HCT116 (cell line): Measurements from ENCODE around the gene ZNF862.

Experiments
- POLR2A ChIP-seq: IDR thresholded peaks from 2 replicates; pipeline ENCODE4 v1.7.0; 2011; ENCODE audit warnings: borderline replicate concordance; ENCODE audit not compliant: insufficient read depth, insufficient read length; ENCODE audit errors: extremely low read depth
- RAD21 ChIP-seq: IDR thresholded peaks from 2 replicates; pipeline ENCODE4 v1.6.1; 2012; ENCODE audit warnings: low read depth, mild to moderate bottlenecking

DNA sequence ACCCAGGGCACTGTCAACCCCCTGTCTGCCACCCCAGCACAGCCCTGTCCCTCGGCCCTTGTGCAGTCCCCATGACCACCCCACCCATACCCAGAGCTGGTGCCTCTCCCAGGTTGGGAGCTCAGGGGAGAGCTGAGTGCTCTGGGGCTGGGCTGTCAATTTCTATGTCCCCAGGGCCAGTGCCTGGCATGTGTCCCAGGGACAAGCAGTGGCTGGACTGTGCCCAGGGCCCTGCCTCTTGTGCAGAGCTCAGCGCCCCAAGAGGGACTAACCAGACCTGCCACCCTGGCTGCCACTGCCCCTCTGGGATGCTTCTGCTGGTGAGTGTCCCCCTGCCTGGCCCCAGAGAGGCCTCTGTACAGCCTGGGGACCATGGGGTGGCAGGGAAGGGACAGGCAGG lies 29.0 kb upstream of the ZNF862 start:
- TF ChIP-seq POLR2A (no peak), RAD21 (no peak)
